GM19455 (cell line): Measurements from ENCODE around the gene KISS1.

Experiments
- ATAC-seq: cut with Tn5 transposase; IDR thresholded peaks from one replicate; pipeline ENCODE4 v1.9.1; 2021; ENCODE audit not compliant: unreplicated experiment

The KISS1 gene

DNA sequence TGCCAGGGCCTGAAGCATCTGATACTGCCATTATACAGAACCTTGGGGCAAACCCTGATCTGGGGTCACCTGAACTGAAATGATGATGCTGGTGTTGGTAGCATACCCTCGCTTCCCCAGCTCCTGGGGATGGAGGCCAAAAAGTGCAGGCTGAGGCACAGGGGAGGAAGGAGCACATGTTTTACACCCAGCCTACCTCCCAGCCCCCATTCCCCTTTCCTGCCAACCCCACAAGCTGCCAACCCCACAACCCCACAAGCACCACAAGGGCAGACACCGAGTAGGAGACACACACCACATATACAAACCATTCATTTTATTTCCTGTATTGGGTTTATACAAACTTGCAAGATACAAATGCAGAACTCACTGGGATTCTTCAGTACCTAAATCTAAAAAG is 22.3 kb upstream of the KISS1 start:
- no peak for ATAC-seq

DNA sequence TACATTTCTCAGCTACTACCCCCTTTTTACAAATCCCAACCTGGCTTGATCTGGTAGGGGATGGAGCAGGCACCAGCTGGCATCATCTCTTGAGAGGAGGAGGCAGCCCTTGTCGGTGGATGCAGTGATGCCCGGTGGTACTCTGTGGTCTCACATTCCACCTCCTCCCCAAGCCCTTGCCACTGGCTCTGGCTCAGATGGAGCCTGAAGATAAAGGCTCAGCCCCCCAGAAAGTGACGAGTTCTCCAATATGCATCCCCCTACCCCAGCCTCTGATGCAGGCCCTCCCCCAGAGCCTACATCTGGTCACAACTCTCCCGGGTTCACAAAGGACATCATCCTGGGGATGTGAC is 21.3 kb upstream of the KISS1 start:
- no peak for ATAC-seq

DNA sequence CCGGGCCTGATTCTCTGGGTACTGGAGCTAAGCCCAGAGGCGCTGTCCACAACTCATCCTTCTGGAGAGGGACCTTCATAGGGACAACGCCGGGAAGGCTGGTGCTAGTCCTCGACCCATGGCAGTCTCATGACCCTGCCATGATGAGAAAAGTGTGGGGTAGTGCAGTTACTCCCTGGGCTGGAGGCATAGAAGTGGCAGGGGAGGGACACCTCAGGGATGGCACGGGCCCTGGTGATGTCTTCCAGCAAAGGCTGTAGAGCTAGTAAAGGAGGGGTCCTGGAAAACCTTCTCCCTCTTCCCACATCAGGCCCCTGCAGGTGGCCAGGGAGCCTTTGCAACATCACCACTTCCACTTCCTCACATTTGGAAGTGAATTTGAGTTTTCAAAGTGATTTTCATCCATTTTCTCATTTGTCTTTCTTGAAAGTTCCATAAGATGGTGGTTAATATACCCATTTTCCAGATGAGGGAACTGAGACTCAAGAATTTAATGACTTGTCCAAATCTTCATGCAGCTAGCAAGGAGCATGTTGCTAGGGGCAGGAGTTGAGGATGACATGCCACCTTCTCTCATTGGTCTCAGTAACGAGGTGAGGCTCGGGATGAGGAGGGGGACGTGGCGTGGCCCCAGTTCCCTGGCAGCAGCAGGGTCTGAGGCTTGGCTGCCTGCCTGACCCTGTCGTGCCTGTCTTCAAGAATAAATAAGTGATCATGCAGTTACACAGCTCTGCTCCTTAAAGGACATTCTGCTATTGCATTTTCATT is 20.8 kb upstream of the KISS1 start:
- ATAC-seq = no peak

DNA sequence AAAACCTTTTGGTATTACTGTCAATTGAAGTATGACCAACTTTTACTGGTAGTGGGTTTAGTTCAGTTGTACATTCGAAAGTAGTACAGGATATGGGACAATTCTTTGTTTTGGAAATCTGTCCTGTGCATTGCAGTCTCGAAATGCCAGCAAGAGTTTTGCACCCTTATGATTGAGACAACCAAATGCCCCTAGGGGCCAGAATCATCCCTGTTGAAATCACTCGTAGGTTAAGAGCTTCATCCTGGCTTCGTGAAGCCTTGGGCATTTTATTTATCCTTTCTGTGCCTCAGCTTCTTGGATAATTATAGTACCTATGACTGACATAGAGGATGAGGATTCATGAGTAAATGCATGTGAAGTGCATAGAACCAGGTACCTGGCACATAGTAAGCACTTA is 19.9 kb upstream of the KISS1 start:
- no peak for ATAC-seq

DNA sequence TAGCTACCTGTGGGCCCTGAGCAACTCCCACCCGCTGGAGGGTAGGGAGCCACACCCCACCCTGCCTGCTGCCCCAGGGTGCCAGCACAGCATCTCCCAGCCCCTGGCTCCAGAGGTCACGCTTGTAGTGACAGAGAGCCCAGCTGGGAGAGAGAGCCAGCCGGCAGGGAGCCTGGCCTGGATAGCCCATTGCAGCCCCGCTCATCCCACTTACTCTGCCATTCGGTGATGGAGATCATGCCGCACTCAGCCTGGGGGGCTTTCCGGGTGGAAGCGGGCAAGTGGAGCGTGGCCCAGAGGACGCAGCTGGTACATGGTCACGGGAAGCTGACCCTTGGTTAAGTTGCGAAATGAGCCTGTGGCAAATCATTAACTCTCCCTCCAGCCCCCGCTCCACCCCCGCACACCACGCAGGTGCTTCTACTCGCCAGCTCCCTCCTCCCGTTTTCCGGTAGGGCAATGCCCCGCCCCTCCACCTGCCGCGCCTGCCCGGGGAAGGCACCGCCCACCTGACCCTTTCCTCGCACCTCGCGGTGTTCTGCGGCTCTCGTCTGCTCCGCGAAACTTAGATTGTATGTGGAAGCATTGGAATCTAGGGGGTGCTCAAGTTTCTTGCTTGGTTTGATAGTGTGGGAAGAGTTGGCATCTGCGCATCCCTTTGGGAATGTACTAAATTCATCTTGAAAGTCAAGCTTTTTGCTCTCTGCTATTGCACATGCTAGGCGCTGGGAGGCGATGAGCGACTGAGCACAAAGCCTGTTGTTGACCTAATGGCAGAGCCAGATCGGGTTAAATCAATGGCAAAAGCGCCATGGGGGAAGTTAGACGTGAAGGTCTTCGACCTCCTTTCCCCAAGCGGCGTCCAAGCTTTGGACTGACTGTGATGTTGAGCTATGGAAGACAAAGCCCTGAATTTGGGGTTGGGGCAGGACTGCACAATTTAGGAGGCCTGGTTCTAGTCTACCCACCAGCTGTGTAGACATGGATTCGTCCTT is 17.7 kb upstream of the KISS1 start, which contains the start of gene GOLT1A:
GOLT1A (minus strand) TSS at position 321 of the 995 bp plus-strand sequence; CDS start at position 239, 82 bp downstream.
- ATAC-seq = no peak

DNA sequence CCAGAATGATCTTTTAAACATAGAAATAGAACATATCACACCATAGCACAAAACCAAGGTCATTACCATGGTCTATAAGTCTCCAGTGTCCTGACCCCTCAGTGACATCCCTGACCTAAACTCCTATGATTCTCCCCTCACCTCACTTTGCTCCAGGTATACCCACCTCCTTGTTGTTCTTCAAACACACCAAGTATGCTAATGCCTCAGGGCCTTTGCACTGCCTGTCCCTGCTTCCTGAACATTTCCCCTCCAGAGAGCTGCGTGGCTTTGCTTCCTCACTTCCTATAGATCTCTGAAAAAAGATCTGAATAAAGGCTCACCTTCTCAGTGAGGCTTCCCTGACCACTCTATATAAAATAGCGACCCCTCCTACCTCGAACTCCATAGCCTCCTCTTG is 16.4 kb upstream of the KISS1 start:
- no peak for ATAC-seq

DNA sequence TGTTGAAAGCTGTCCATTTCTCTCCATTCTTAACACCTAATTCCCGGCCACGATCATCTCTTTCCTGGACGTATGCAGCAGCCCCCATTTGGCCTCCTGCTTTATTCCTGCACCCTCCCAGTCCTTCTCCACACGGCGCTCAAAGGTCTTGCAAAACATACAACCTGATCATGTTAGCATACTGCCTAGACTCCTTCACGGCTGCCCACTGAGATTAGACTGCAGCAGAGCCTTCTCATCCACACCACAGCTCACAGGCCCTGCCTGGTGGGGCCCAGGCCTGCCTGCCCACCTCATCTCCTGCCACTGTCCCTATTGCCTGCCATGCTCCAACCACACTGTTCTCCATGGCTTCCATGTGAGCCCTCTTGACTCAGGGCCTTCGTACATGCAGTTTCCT is 14.8 kb upstream of the KISS1 start:
- ATAC-seq = no peak

DNA sequence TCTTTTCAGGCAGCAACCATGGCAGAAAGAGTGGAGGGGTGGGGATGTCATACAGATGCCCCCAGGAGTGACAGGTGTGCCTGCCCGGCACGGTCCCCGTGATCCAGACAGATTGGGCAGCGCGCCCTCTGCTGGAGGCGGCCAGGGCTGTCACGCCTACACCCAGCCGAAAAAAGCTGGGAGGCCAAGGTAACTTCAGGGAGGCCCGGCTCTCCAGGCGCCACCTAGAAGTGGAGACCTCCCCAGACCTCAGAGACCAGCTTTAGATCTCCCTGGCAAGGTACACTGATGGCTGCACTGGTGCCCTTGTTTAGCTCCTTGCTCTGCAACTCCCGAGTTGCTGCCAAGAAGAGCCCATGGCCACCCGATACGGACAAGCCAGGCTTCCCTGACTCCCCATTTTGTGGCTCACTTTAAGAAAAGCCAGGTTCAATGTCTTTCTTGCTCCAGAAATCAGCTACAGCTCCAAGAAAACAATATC is 10.9 kb upstream of the KISS1 start:
- no peak for ATAC-seq

DNA sequence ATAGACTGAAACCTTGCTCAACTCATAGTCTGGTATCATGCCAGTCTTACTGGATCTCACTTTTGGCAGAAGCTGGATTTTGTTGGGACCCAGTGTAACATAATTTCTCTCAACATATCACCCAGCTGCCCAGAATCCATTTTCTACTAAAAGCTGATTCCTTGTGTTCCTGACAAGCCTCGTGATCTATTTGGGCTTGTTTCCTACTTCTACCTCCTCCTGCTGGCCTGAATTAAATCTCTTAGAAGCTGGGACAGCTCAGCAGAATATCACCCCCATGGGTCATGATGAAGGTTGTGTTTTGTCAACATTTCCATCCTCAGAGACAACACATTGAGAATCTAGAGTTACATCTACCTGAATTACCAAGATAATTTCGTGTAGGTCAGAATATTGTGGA is 9.8 kb upstream of the KISS1 start:
- no peak for ATAC-seq

DNA sequence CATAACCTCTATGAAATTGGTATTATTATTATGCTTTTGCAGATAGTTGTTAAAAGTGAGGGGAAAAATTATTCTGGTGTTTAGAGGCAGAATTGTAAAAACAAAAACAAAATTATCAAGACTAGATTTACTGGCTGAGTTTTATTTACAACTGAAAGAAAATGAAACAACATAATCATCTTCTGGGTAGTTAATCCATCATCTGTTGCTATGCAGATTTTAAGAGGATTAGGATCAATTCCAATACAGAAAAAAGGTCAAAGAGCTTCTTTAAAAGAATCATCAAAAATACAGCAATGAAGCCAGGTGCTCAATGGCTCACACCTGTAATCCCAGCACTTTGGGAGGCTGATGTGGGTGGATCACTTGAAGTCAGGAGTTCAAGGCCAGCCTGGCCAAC is 9.2 kb upstream of the KISS1 start:
- ATAC-seq = no peak

DNA sequence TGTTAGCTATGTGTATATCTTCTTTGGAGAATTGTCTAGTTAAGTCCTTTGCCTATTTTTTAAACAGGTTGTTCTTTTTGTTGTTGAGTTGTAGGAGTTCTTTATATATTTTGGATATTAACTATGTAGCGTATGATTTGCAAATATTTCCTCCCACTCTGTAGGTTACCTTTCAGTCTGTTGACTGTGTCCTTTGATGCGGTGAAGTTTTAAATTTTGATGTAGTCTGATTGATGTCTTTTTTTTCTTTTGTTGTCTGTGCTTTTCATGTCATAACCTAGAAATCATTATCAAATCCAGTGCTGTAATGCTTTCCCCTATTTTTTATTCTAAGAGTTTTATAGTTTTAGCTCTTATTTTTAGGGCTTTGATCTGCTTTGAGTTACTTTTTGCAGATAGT is 8.7 kb upstream of the KISS1 start:
- no peak for ATAC-seq

DNA sequence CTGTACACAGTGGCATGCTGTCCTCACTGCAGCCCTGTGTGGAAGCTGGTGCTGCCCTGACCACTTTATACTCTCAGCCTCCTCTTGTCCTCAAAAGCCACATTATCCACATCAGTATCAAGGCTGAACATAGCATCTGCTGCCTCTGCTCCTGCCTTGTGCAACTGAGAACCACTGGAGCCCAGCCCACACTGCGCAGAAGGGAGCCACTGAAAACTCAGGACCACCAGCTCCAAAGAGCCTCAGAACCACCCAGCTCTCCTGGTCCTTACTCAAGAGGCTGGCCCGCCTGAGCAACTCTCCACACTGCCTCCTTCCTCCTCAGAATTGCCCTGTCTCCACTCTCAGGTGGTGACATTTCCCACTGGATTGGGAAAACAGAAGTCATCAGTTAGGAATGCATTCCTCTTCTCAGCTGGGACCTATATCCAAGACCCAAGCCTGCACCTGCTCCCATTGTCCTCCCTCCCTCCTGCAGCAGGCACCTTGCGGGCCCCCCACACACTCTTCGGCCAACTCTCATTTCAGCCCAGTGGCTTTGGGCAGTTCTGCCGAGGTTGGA is 7.0 kb upstream of the KISS1 start:
- ATAC-seq = no peak

DNA sequence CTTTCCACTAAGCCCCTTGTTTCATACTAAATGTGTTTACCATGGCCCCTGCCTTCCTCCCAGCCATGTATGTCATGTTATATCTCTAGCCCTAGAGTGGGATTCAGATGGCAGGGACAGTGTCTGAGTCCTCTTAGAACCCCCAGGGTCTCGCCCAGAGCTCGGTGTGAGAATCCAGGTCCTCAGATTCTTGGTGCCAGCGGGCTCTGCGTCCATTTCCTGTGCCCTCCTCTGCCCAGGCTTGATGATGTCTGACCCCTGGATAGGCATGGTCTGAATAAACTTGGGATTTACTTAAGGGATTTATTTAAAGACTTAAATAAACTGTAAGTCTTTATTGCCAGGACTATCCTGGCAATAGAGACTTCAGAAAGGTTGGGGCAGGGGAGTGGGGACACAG is 6.2 kb upstream of the KISS1 start:
- no peak for ATAC-seq

DNA sequence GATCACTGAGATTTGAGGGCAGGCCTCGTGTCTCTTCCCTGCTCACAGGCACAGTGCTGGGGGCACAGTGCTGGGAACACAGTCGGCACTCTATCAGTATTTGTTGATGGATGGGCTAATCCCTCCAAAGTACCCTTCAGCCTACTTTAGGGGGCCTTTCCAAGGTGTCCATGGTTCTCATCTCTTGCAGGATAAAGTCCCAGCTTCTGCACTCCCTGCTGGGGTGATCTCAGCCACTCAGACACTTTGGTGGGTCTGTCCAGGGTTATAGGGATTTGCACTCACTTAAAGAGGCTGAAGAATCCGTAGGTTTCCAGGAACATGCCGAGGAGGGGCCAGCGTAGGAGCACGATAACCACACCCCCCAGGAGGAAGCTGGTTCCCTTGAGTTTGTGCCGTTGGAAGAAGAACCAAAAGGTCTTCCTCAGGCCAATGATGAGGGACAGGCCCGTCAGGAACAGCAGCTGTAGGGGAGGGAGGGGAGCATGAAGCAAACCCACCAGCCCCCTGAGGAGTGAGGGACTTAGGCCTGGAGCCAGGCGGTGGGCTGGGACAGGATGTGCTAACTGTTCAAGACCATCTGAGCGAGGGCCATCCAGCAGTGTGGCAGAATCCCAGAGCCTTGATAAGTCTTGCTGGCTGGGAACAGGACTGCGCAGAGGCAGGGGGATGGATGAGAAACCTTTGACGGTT is 5.2 kb upstream of the KISS1 start:
- ATAC-seq = no peak

DNA sequence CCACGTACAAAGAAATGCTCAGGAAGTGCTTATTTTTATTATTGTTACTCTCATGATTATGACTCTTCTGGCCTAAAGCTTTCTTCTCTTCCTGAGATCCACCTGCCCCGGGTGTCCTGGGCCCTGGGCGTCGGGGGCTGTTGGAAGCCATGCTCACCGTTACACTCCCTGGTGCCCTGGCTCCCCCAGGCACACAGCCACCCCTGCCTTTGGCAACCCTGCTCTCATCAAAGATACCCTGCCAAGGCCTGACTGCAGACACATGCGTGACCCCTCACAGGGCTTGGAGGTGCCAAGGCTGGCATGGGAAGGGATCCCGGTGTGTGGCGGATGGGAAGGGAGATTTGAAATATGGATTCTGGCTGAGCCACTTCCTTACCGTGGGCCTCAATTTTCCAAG is 3.3 kb upstream of the KISS1 start:
- no peak for ATAC-seq

DNA sequence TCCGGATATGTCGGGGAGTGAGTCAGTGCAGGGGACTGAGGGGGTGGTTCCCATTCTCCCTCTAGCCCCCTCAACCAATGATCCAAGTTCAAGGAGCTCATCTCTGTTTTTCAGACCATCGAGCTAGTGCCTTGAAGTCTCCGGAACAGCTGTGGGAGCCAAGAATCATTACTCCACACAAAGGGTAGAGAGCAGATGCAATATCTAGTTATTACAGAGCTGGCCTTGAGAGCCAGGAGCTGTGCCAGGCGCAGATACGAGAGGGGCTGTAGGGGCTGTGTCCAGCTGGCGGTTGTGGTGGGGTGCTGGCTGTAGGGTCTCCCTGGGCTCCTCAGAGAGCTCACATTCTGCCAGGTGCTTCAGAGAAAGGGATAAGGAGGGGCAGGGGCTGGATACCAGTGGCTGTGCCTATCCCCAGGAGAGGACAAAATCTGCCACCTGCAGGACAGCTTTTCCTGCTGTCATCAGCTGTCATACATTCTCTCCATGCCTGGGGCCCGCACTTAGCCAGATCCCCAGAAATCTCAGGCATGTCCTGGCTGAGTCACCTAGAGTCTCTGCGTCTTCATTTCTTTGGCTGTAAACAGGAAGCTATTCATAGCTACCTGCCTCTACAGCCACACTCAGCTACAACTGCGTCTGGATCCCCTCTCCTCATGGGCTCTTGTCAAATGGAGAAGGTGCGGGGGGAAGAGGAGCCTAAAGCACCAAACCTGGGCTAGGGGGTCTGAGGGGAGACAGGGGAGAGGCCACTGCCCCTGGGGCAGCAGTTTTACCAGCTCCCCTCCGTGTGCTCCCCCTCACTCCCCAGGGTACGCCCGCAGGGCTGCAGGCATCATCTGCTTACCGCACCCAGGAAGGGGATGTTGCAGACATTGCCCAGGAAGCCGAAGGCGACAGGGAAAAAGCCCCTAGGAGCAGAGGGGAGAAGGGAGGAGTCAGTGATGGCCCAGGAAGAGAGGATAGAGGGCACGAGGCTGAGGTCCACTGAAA is 2.4 kb upstream of the KISS1 start:
- no peak for ATAC-seq

DNA sequence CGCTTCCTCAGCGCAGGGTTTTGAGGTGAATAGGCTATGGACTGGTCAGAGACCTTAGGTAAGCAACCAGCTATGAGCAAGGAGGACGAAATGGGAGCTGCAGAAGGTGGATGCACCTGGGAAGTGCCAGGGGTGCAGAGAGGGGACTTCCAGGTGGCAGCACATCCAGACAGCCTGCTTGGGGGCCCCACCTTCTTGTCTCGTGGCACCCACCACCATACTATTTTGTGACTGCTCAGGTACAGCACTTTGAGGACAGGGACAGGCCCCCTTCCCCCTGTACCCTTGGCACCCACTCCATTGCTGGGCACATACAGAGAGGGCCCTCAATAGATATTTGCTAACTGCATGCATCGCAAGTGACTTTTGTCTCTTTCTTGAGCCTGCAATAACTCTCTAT is 777 bp upstream of the KISS1 start:
- ATAC-seq = no peak

DNA sequence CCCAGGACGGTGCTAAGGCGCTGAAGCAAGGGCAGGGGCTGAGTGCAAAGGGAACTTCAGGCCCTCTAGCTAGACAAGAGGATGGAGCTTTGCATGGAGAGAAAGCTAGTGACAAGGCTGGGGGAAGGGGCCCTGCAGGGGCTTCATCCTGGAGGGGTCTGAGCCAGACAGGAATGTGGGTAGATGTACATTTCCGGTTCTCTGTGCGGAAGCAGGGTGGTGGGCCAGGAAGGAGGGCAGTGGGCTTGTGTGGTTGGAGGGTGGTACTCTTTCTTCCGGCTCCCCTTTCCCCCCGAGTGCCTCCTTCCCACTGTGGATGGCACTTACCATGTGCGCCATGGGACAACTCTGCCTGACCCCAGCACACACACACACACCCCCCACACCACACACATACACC is 1.5 kb downstream of the KISS1 start:
- ATAC-seq = no peak

DNA sequence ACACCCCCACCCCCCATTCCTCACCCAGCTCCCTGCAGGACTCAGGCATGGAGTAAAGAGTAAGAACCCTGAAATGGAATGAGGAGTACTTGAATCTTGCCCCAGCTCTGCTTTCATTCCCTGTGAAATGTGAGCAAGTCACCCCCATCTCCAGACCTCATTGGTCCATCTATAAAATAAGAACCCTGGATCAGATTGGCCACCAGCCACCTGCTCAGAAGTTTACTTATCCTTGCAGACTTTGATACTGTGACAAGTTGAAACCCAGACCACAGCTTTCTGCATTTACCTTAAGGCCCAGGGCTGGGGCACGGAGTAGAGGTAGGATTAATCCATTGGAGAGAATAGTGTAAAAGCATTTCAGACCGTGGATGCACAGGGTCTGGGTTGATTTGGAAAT is 2.2 kb downstream of the KISS1 start:
- ATAC-seq = no peak
